ENCODE data around the gene RPS6KL1. TPM values are rescaled to one million over a fixed set of nuclear protein-coding genes. Genes with fewer than 3 reads are reported as not detected.

RPS6KL1 gene
- total RNA-seq, 1 donor: 0.36 TPM

- Histone ChIP-seq H3K27me3 (ENCODE audit: insufficient read depth, low read length) (no peaks in the 10 kb centered on the region), H3K4me2 (ENCODE audit: insufficient read depth, low read length) (no peak overlapping the region), H3K9me3 (ENCODE audit: low read depth, low read length) (no peaks in the 10 kb centered on the region), H3K79me2 (ENCODE audit: insufficient read depth, low read length) (no peaks in the 10 kb centered on the region), H3K4me3 (ENCODE audit: insufficient read depth, low read length) (no peak overlapping the region), H4K20me1 (ENCODE audit: insufficient read depth, low read length) (no peaks in the 10 kb centered on the region), H2AFZ (ENCODE audit: low read length) (no peak overlapping the region), H3K27ac (ENCODE audit: low read depth, low read length) (no peak overlapping the region), H3K4me1 (ENCODE audit: insufficient read depth, low read length) (no peaks in the 10 kb centered on the region), H3K36me3 (ENCODE audit: insufficient read depth, low read length) (no peaks in the 10 kb centered on the region)
- no peak for TF ChIP-seq CTCF (IDR thresholded peaks at IDR 0.05; ENCODE audit: extremely low read depth, low read depth, low read length)
- no peak for DNase-seq (ENCODE audit: insufficient read length, low spot score, missing footprints)
Observed at GRCh38 chr14:74863274-74863673, 59.8 kb downstream of the RPS6KL1 start.

GRCh38 chr14:74861734-74862090 is 61.3 kb downstream of the RPS6KL1 start:
- DNase-seq (ENCODE audit: insufficient read length, low spot score, missing footprints): no peak
- H3K4me2 ChIP-seq (ENCODE audit: insufficient read depth, low read length): no peak overlapping the region
- TF ChIP-seq CTCF (IDR thresholded peaks at IDR 0.05; ENCODE audit: extremely low read depth, low read depth, low read length): no peak
- no peaks in the 10 kb centered on the region for H4K20me1 ChIP-seq (ENCODE audit: insufficient read depth, low read length)
- H3K27me3 ChIP-seq (ENCODE audit: insufficient read depth, low read length): no peaks in the 10 kb centered on the region
- H3K27ac ChIP-seq (ENCODE audit: low read depth, low read length): no peak overlapping the region
- no peak overlapping the region for H2AFZ ChIP-seq (ENCODE audit: low read length)
- H3K79me2 ChIP-seq (ENCODE audit: insufficient read depth, low read length): no peaks in the 10 kb centered on the region
- no peaks in the 10 kb centered on the region for H3K9me3 ChIP-seq (ENCODE audit: low read depth, low read length)
- no peak overlapping the region for H3K4me3 ChIP-seq (ENCODE audit: insufficient read depth, low read length)
- no peaks in the 10 kb centered on the region for H3K36me3 ChIP-seq (ENCODE audit: insufficient read depth, low read length)
- H3K4me1 ChIP-seq (ENCODE audit: insufficient read depth, low read length): no peaks in the 10 kb centered on the region

- Histone ChIP-seq H3K27me3 (ENCODE audit: insufficient read depth, low read length) (no peaks in the 10 kb centered on the region), H3K79me2 (ENCODE audit: insufficient read depth, low read length) (no peaks in the 10 kb centered on the region), H3K4me1 (ENCODE audit: insufficient read depth, low read length) (no peaks in the 10 kb centered on the region), H3K4me2 (ENCODE audit: insufficient read depth, low read length) (no peak overlapping the region), H3K36me3 (ENCODE audit: insufficient read depth, low read length) (no peaks in the 10 kb centered on the region), H3K4me3 (ENCODE audit: insufficient read depth, low read length) (no peak overlapping the region), H2AFZ (ENCODE audit: low read length) (no peak overlapping the region), H3K9me3 (ENCODE audit: low read depth, low read length) (no peaks in the 10 kb centered on the region), H4K20me1 (ENCODE audit: insufficient read depth, low read length) (no peaks in the 10 kb centered on the region), H3K27ac (ENCODE audit: low read depth, low read length) (no peak overlapping the region)
- DNase-seq (ENCODE audit: insufficient read length, low spot score, missing footprints): peak; percentile 71
- peak; percentile 96 for TF ChIP-seq CTCF (IDR thresholded peaks at IDR 0.05; ENCODE audit: extremely low read depth, low read depth, low read length)
Observed at GRCh38 chr14:74860899-74861733, 61.9 kb downstream of the RPS6KL1 start.

GRCh38 chr14:74859757-74860552 is 63.1 kb downstream of the RPS6KL1 start:
- Histone ChIP-seq H2AFZ (ENCODE audit: low read length) (no peak overlapping the region), H3K9me3 (ENCODE audit: low read depth, low read length) (no peaks in the 10 kb centered on the region), H3K4me1 (ENCODE audit: insufficient read depth, low read length) (no peaks in the 10 kb centered on the region), H3K27ac (ENCODE audit: low read depth, low read length) (no peak overlapping the region), H3K36me3 (ENCODE audit: insufficient read depth, low read length) (no peaks in the 10 kb centered on the region), H3K4me3 (ENCODE audit: insufficient read depth, low read length) (no peak overlapping the region), H3K27me3 (ENCODE audit: insufficient read depth, low read length) (no peaks in the 10 kb centered on the region), H3K79me2 (ENCODE audit: insufficient read depth, low read length) (no peaks in the 10 kb centered on the region), H4K20me1 (ENCODE audit: insufficient read depth, low read length) (no peaks in the 10 kb centered on the region), H3K4me2 (ENCODE audit: insufficient read depth, low read length) (no peak overlapping the region)
- no peak for TF ChIP-seq CTCF (IDR thresholded peaks at IDR 0.05; ENCODE audit: extremely low read depth, low read depth, low read length)
- DNase-seq (ENCODE audit: insufficient read length, low spot score, missing footprints): no peak

Measured in osteoblast (primary cell).